Caco-2 (cell line): ENCODE data around the gene C19orf25. TPM values are rescaled to one million over a fixed set of nuclear protein-coding genes. Genes with fewer than 3 reads are reported as not detected.
A peak's percentile ranks its signal among the peaks of the same experiment; 100 is the strongest.
"Not testable (repeated sequence)": the region's sequence is repeated elsewhere in the genome, so short reads cannot be mapped to it uniquely, and the experiment has no call there.

Source experiments
- BruUV-seq: library from RNA; stranded (reverse); fragments of 400-500 nt; replicated peaks from 2 replicates; lab custom pipeline; 2021; lab: Mats Ljungman, UMichigan
- CTCF ChIA-PET: fragments of 300-600 bp; sonication (Branson Sonifier 250); formaldehyde crosslinking; loops from one replicate; lab custom pipeline; 2022; ENCODE audit warnings: antibody characterized with exemption; lab: Charles Lee
- POLR2A ChIA-PET: fragments of 300-600 bp; sonication (Branson Sonifier 250); formaldehyde crosslinking; loops from one replicate; lab custom pipeline; 2022; ENCODE audit warnings: antibody characterized with exemption; lab: Charles Lee
- DNase-seq, 2 experiments: peaks; one replicate each; pipeline versions ENCODE4 v3.0.0 to v3.0.0-alpha.2; 2020 to 2022
- H3K27me3 ChIP-seq: replicated peaks from 2 replicates; pipeline ENCODE4 v1.6.0; 2011; ENCODE audit warnings: low read length; ENCODE audit not compliant: control insufficient read depth, insufficient read depth
- H3K36me3 ChIP-seq: 2 replicates; pipeline ENCODE4 v1.5.1; 2011; ENCODE audit warnings: low read length; ENCODE audit not compliant: control insufficient read depth, insufficient read depth
- H3K4me1 ChIP-seq: fragments of 250-450 bp; sonication (Bioruptor Pico); 2 replicates; pipeline ENCODE4 v1.5.1; 2020; ENCODE audit warnings: mild to moderate bottlenecking
- H3K4me3 ChIP-seq: 2 replicates; pipeline ENCODE4 v1.5.1; 2011; ENCODE audit warnings: low read depth, mild to moderate bottlenecking, control low read depth, low read length
- H3K9me3 ChIP-seq: fragments of 250-450 bp; sonication (Bioruptor Pico); 2 replicates; pipeline ENCODE4 v1.5.1; 2020; ENCODE audit warnings: mild to moderate bottlenecking, moderate library complexity
- H3K27ac Mint-ChIP-seq: one replicate; pipeline ENCODE4 v1.8.0; 2022; ENCODE audit warnings: mixed read lengths; ENCODE audit not compliant: unreplicated experiment
- H3K27me3 Mint-ChIP-seq: one replicate; pipeline ENCODE4 v1.8.0; 2022; ENCODE audit warnings: mixed read lengths; ENCODE audit not compliant: insufficient read depth, unreplicated experiment
- H3K36me3 Mint-ChIP-seq: one replicate; pipeline ENCODE4 v1.8.0; 2022; ENCODE audit warnings: mild to moderate bottlenecking, mixed read lengths; ENCODE audit not compliant: insufficient read depth, unreplicated experiment
- H3K4me1 Mint-ChIP-seq: one replicate; pipeline ENCODE4 v1.8.0; 2022; ENCODE audit warnings: low read depth, mixed read lengths; ENCODE audit not compliant: unreplicated experiment
- H3K4me3 Mint-ChIP-seq: one replicate; pipeline ENCODE4 v1.8.0; 2022; ENCODE audit warnings: mild to moderate bottlenecking, moderate library complexity, mixed read lengths; ENCODE audit not compliant: unreplicated experiment
- H3K9me3 Mint-ChIP-seq: one replicate; pipeline ENCODE4 v1.8.0; 2022; ENCODE audit warnings: mixed read lengths; ENCODE audit not compliant: unreplicated experiment
- intact Hi-C: fragments of 100-400 bp; cut with micrococcal nuclease; formaldehyde crosslinking; loops from one replicate; pipeline ENCODE4 v1.10.0; 2022; ENCODE audit not compliant: unreplicated experiment
- total RNA-seq: library from RNA; stranded (reverse); gene quantifications from 2 replicates; pipeline ENCODE4 v1.2.3, GENCODE V29; 2022
- TF ChIP-seq, protein P1 (sequence below), 2 experiments: fragments of 200-600 bp in 1 of 2; IDR thresholded peaks; 1 replicate in 1 of 2; 2 replicates in 1 of 2; pipeline versions ENCODE4 v1.5.1 to v1.8.0; 2011 to 2022; ENCODE audit warnings: antibody characterized with exemption in 1 of 2, control low read depth in 1 of 2, inconsistent platforms in 1 of 2, low read depth in 1 of 2, low read length in 1 of 2, mild to moderate bottlenecking in 1 of 2, moderate library complexity in 1 of 2; ENCODE audit not compliant: insufficient read depth in 1 of 2, severe bottlenecking in 1 of 2, unreplicated experiment in 1 of 2

The C19orf25 gene
- total RNA-seq, 1 experiment from 2014 or later = 41.9 TPM

DNA sequence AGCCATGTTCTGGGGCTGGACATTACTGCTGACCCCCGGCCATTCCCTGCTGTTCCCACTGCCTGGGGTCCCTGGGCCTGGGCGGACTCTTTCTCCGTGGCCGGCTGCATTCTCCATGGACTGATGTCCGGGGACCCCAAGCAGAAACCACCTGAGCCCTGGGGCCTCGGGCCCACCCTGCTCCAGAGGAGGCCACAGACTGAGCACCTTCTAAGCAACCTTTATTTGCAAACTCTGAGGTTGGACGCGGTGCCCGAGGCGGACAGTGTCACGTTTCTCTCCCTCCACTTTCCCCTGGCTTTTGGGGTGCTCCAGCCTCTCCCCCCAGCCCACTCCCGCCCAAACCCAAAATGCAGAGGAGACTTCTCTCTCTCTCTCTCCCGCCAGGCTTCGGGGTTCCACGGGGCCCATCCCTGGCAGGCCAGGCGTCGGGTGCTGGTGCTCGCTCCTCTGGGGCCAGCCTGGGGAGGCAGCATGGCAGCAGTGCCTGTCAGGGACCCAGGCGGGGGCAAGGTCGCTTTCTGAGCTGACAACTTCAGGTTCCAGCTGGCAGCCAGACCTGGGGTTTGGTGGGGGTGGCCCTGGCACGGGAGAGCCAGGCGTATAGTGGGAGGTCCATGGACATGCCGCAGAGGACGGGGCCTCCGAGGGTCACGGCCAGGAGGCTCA, 2.3 kb upstream of the C19orf25 start:
- ChIA-PET CTCF (no interaction called here), POLR2A (interaction anchor here (0.6 kb wide), 1 partner anchor 1795 kb away, joined by 5 read pairs; no protein-coding TSS in a partner anchor)
- Mint-ChIP-seq H3K27me3 (no peaks in the 10 kb centered on the region), H3K36me3 (peaks cover 21% of the 10 kb centered on the region), H3K4me1 (no peaks in the 10 kb centered on the region), H3K9me3 (no peaks in the 10 kb centered on the region), H3K27ac (no peak overlapping the region), H3K4me3 (no peak overlapping the region)
- BruUV-seq = no TSS peak
- no peak for DNase-seq
- intact Hi-C loops = no loop called here
- TF ChIP-seq, protein P1, sequence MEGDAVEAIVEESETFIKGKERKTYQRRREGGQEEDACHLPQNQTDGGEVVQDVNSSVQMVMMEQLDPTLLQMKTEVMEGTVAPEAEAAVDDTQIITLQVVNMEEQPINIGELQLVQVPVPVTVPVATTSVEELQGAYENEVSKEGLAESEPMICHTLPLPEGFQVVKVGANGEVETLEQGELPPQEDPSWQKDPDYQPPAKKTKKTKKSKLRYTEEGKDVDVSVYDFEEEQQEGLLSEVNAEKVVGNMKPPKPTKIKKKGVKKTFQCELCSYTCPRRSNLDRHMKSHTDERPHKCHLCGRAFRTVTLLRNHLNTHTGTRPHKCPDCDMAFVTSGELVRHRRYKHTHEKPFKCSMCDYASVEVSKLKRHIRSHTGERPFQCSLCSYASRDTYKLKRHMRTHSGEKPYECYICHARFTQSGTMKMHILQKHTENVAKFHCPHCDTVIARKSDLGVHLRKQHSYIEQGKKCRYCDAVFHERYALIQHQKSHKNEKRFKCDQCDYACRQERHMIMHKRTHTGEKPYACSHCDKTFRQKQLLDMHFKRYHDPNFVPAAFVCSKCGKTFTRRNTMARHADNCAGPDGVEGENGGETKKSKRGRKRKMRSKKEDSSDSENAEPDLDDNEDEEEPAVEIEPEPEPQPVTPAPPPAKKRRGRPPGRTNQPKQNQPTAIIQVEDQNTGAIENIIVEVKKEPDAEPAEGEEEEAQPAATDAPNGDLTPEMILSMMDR (IDR thresholded peaks at IDR 0.05; ENCODE audit: insufficient read depth in 1 of 2, low read depth in 1 of 2, low read length in 1 of 2, severe bottlenecking in 1 of 2, unreplicated experiment in 1 of 2) = no peak
- Histone ChIP-seq H3K4me3 (no peak overlapping the region), H3K27me3 (no peaks in the 10 kb centered on the region), H3K36me3 (no peaks in the 10 kb centered on the region; the same call in 1 of the 2 replicates), H3K4me1 (no peaks in the 10 kb centered on the region), H3K9me3 (no peaks in the 10 kb centered on the region)

DNA sequence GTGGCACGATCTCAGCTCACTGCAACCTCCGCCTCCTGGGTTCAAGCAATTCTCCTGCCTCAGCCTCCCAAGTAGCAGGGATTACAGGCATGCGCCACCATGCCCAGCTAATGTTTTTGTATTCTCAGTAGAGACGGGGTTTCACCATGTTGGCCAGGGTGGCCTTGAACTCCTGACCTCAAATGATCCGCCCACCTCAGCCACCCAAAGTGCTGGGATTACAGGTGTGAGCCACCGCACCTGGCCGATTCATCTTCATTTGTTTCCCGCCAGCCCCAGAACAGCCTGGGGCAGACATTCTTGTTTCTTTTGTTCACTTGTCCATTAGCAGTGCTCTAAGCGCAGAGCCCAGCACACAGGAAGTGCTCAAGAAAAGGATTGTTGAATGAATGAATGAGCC, 2.0 kb downstream of the C19orf25 start:
- intact Hi-C loops, H3K27me3 Mint-ChIP-seq, H3K27ac Mint-ChIP-seq, CTCF ChIA-PET, BruUV-seq, H3K27me3 ChIP-seq, H3K9me3 ChIP-seq, H3K4me1 ChIP-seq, H3K4me3 ChIP-seq, H3K4me1 Mint-ChIP-seq, H3K9me3 Mint-ChIP-seq, POLR2A ChIA-PET, DNase-seq, H3K36me3 ChIP-seq: not testable (repeated sequence)
- peaks cover 38% of the 10 kb centered on the region for H3K36me3 Mint-ChIP-seq
- H3K4me3 Mint-ChIP-seq = peak overlapping the region; percentile 90

DNA sequence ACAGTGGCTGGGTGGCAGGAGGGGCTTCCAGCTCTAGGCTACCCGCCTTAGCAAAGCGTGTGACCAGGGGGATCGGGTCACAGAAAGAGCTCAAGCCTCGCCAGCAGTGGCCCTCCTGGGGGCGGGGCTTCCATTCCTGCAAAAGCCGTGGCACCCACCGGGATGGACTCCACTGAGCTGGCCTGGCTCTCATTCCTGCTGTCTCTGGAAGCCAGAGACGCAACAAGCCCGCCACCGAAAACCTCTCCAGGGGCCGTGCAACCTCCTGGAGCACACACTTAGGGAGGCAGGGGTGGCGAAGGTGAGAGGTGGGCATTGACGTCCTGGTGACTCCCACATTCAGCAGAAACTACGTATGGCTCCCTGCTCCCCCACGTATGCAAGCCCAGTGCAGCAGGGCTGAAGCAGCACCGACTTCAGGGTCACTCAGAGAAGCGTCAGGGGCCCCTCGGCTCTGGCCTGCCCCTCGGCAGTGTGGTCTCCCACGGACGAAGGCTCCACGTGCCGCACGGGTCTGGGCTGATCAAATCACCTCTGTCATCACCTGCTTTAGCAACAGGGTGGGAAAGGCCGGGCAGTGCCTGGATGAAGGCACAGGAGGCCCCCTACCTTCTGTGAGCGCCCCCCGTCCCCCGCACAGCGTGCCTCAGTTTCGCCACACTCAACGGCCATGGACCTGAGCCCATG, 3.1 kb downstream of the C19orf25 start:
- DNase-seq = no peak
- no TSS peak for BruUV-seq
- intact Hi-C loops = no loop called here
- Mint-ChIP-seq H3K36me3 (peaks cover 49% of the 10 kb centered on the region), H3K9me3 (no peaks in the 10 kb centered on the region), H3K27me3 (no peaks in the 10 kb centered on the region), H3K4me3 (no peak overlapping the region), H3K27ac (no peak overlapping the region), H3K4me1 (peaks cover 4% of the 10 kb centered on the region)
- no peaks in the 10 kb centered on the region; the same call in 1 of the 2 replicates for H3K36me3 ChIP-seq
- TF ChIP-seq, protein P1 (IDR thresholded peaks at IDR 0.05; ENCODE audit: insufficient read depth in 1 of 2, low read depth in 1 of 2, low read length in 1 of 2, severe bottlenecking in 1 of 2, unreplicated experiment in 1 of 2) = no peak
- H3K9me3 ChIP-seq = no peaks in the 10 kb centered on the region
- H3K4me1 ChIP-seq = peaks cover 14% of the 10 kb centered on the region
- POLR2A ChIA-PET = interaction anchor here (0.5 kb wide), 1 partner anchor 37 kb away, joined by 4 read pairs; the partner anchor contains the start of gene RPS15
- CTCF ChIA-PET = no interaction called here
- H3K4me3 ChIP-seq = no peak overlapping the region
- H3K27me3 ChIP-seq = no peaks in the 10 kb centered on the region
